GM18858 (cell line): ENCODE results near the gene TP53BP2.
"Not testable (repeated sequence)": the region's sequence is repeated elsewhere in the genome, so short reads cannot be mapped to it uniquely, and the experiment has no call there.

Experiments
- ATAC-seq: cut with Tn5 transposase; IDR thresholded peaks from one replicate; pipeline ENCODE4 v1.9.1; 2021; ENCODE audit not compliant: unreplicated experiment

TP53BP2 gene, protein sequence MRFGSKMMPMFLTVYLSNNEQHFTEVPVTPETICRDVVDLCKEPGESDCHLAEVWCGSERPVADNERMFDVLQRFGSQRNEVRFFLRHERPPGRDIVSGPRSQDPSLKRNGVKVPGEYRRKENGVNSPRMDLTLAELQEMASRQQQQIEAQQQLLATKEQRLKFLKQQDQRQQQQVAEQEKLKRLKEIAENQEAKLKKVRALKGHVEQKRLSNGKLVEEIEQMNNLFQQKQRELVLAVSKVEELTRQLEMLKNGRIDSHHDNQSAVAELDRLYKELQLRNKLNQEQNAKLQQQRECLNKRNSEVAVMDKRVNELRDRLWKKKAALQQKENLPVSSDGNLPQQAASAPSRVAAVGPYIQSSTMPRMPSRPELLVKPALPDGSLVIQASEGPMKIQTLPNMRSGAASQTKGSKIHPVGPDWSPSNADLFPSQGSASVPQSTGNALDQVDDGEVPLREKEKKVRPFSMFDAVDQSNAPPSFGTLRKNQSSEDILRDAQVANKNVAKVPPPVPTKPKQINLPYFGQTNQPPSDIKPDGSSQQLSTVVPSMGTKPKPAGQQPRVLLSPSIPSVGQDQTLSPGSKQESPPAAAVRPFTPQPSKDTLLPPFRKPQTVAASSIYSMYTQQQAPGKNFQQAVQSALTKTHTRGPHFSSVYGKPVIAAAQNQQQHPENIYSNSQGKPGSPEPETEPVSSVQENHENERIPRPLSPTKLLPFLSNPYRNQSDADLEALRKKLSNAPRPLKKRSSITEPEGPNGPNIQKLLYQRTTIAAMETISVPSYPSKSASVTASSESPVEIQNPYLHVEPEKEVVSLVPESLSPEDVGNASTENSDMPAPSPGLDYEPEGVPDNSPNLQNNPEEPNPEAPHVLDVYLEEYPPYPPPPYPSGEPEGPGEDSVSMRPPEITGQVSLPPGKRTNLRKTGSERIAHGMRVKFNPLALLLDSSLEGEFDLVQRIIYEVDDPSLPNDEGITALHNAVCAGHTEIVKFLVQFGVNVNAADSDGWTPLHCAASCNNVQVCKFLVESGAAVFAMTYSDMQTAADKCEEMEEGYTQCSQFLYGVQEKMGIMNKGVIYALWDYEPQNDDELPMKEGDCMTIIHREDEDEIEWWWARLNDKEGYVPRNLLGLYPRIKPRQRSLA

DNA sequence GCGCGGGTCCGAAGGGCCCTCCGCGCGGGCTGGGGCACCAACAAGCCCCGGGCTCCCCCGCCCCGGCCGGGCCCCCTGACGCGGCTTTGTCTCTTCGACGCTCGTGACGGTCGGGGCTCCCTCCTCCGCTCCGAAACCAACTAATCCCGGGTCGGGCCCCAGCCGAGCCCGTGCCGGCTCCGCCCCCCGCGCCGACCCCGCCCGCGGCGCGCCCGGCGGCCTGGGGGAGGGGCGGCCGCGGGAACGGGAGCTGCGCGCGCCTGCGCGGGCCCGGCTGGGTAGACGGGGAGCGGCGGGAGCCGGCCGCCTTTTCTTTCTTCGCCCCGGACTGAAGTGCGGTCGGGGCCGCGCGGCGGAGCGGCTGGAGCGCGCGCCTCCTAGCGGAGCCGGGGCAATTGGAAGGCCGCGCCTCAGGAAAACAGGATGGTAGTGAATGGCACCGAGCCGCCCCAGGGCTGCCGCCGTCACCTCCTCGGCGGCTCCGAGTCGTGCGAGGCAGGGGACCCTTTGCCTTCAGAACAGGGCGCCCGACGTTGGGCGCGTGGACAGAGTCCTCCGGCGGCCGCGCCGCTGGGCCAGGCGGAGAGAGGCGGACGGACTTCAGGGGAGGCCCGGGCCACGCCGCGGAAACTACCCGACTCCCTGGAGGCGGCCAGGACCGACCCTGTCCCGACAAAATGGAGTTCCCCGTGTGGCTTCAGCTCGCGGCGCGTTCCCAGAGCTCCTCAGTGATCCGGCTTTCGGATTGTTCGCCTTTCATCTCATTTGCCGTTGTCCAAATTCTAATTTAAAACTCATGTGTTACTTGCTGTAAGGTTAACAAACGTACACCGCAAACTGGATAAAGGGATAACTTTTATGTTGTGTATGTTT is at the start of gene TP53BP2:
TSS of gene TP53BP2 (minus strand) at position 138 of the 873 bp plus-strand sequence. CDS start 267 bp downstream, outside the sequence.
- peak; percentile 40 for ATAC-seq

GRCh38 chr1:223890494-223890893 is 44.7 kb upstream of the TP53BP2 start:
- ATAC-seq, result not testable (repeated sequence)

GRCh38 chr1:223889319-223889718 is 43.6 kb upstream of the TP53BP2 start:
- ATAC-seq, result not testable (repeated sequence)

- ATAC-seq, result no peak
These were observed 42.1 kb upstream of the TP53BP2 start for GRCh38 chr1:223887747-223888418.

DNA sequence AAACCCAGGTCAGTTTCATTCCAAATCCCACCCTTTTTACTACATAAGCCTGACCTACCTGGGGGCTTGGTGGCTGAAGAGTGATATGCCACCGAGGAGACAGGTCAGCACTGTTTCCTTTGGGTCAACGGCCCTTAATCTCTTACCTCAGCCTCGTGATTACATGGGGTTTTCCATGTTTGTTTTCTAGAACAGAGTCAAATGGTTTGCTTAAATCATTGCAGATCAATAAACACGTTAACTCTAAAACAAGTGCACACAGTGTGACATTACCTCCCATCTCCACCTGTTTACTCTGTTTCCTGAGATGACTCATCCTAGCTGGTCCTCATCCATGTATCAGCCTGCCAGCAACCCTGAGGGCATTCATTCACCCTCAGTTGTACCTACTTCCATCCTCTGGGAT is 40.8 kb upstream of the TP53BP2 start:
- no peak for ATAC-seq

DNA sequence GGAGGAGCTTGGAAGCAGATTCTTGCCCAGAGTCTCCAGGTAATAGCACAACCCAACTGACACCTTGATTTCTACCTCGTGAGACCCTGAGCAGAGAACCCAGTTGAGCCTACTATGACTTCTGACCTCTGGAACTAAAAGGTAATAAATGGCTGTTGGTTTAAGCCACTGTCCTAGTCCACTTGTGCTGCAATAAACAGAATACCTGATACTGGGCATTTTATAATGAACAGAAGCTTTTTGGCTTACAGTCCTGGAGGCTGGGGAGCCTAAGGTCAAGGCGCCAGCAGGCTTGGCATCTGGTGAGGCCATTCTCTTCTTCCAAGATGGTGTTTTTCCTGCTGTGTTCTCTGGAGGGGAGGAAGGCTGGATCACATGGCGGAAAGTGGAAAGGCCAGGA is 39.9 kb upstream of the TP53BP2 start:
- ATAC-seq, result no peak

DNA sequence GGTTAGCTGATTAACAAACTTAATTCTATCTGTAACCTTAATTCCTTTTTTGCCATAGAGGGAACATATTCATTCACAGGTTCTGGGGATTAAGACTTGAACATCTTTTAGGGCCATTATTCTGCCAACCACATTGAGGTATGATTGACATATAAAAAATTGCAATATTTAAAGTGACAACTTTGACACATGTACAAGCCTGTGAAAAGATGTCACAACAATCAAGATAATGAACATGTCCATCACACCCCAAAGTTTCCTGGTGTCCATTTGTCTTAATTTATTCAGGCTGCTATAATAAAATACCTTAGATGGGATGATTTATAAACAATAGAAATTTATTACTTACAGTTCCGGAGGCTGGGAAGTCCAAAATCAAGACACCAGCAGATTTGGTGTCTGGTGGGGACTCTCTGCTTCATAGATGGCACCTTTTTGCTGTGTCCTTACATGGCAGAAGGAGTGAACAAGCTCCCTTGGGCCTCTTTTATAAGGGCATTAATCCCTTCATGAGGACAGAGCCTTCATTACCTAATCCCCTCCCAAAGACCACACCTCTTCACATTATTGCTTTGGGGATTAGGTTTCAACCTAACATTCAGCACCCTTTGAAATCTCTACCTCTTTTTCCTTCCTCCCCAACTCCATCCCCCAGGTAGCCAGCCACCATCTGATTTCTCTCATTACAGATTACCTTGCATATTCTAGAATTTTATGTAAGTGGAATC is 33.0 kb upstream of the TP53BP2 start:
- no peak for ATAC-seq

GRCh38 chr1:223877804-223878203 is 32.1 kb upstream of the TP53BP2 start:
- ATAC-seq, result no peak

- ATAC-seq, result no peak
These were observed 30.8 kb upstream of the TP53BP2 start for GRCh38 chr1:223876590-223876989.

DNA sequence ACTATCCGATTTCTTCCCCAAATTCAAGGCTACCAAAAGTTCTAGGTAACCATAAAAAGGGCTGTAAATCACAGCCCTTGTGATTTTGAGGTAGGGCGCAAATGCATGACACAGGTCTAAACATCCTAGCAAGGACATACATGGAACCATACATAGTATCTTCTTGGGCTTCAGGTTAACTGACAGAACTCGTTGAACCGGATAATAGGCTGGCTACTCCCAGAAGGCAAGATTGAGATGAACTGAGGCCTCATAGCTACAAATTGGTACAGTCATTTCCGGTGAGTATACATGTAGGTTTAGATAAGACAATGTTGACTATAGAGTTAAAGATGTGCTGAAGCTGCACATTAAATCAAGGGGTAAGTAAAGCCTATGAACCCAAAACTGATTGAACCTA is 27.3 kb upstream of the TP53BP2 start:
- no peak for ATAC-seq

DNA sequence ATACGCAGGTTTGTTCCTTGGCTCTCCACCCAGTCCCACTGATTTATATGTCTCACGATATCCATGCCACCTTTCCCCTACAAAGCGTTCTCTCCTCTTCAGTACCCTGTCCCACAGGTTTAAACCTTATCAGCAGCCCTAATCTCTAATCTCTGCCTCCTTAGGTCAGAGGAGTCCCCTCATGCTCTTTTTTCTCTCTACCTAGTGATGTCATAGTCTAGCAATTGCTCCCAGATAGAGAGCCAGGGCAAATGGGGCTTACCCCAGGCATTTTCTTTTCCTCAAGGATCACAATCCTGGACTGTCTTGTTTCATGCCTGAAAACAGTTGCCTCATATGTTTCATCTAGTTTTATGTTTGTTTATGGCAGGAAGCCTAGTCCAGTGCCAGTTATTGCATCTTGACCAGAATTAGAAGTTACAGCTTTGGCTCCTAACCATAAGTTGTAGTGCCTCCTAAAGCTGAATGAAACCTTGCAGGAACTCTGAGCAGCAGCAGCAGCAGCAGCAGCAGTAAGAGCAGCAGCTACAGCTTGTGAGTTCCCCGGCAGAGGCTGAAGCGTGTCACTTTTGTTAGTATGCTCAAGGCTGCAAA is 26.7 kb upstream of the TP53BP2 start:
- ATAC-seq, result no peak

- ATAC-seq, result no peak
These were observed 25.1 kb upstream of the TP53BP2 start for GRCh38 chr1:223870617-223871574.

- ATAC-seq, result not testable (repeated sequence)
These were observed 19.0 kb upstream of the TP53BP2 start for GRCh38 chr1:223864599-223865368.

DNA sequence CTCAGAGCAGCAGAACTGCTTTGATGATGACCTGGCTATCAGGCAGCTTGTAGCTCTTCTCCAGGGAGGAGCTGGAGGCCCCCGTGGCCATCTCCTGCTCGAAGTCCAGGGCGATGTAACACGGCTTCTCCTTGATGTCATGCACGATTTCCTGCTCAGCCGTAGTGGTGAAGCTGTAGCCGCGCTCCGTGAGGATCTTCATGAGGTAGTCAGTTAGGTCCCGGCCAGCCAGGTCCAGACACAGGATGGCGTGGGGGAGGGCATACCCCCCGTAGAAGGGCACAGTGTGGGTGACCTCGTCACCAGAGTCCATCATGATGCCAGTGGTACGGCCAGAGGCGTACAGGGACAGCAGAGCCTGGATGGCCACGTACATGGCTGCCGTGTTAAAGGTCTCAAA is 18.3 kb upstream of the TP53BP2 start:
- no peak for ATAC-seq

DNA sequence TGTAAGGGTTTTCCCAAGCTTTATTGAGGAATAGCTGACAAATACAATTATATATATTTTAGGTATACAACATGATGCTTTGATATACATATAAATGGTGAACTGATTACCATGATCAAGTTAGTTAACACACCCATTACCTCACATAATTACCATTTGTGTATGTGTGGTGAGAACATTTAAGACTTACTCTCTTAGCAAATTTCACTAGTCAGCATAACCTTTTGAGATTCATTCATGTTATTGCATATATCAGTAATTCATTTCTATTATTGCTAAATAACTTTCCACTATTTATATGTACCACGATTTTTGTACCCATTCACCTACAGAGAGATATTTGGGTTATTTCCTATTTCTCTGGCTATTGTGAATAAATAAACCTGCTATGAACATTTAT is 16.2 kb upstream of the TP53BP2 start:
- no peak for ATAC-seq

DNA sequence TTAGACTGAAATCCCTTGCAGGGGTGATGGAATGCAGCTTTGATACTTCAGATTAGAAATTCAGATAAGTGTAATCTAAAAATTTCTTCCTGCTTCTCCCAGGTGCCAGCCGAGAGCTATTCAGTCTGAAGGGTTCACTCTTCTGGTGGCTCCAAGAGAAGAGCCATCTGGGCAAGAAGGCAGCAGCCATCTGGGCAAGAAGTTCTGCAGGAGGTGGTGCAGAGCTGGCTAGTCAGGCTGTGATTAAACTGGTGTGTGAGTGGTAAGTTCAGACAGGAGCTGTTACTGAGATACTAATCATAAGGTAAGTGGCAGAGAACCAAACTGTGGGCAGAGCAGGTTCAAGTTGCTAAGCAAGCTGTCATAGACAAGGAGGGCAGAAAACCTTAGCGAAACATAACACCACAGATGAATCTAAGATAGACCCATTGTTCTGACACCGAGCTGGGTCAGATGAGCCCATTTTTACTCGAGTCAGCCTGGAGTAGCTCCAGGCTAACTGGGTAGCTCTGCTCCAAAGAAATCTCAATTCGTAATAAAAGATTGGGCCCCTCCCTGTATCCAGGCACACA is 14.4 kb upstream of the TP53BP2 start:
- ATAC-seq, result no peak

GRCh38 chr1:223859058-223859457 is 13.3 kb upstream of the TP53BP2 start:
- ATAC-seq, result no peak
